HepG2 (cell line): Measurements from ENCODE around the gene ARID1A.

ENCODE experiments used
- CREB1 ChIP-seq, 2 experiments: fragments of 450-650 bp in 1 of 2; IDR thresholded peaks; 2 replicates each; pipeline ENCODE4 v1.6.1; 2016 to 2017; ENCODE audit warnings: control low read depth in 1 of 2, mild to moderate bottlenecking in 1 of 2, missing compliant biosample characterization in 1 of 2, missing genetic modification characterization in 1 of 2
- CTCF ChIP-seq: sonication (generic); formaldehyde crosslinking; IDR thresholded peaks from 2 replicates; pipeline ENCODE4 v1.5.0; 2020; ENCODE audit warnings: mild to moderate bottlenecking, missing genetic modification reagents, moderate library complexity
- JUNB ChIP-seq: sonication (generic); formaldehyde crosslinking; IDR thresholded peaks from 2 replicates; pipeline ENCODE4 v1.8.0; 2022; ENCODE audit warnings: missing genetic modification reagents, mild to moderate bottlenecking, borderline replicate concordance
- LRRFIP1 ChIP-seq: sonication (generic); formaldehyde crosslinking; conservative IDR thresholded peaks from 2 replicates; pipeline ENCODE4 v1.4.0; 2020; ENCODE audit warnings: missing genetic modification reagents
- NR2C2 ChIP-seq: sonication (generic); formaldehyde crosslinking; IDR thresholded peaks from 2 replicates; pipeline ENCODE4 v1.4.0; 2020; ENCODE audit warnings: missing genetic modification reagents, mild to moderate bottlenecking, moderate library complexity, borderline replicate concordance
- POLR2AphosphoS5 ChIP-seq: IDR thresholded peaks from 2 replicates; pipeline ENCODE4 v1.6.1; 2012; ENCODE audit warnings: low read depth, low read length
- PRDM10 ChIP-seq: sonication (generic); formaldehyde crosslinking; IDR thresholded peaks from 2 replicates; pipeline ENCODE4 v1.4.0; 2020; ENCODE audit warnings: low read depth, missing genetic modification reagents
- SOX13 ChIP-seq, 3 experiments: fragments of 450-650 bp in 1 of 3; sonication (generic) in 1 of 3; formaldehyde crosslinking in 1 of 3; IDR thresholded peaks in 2 of 3; conservative IDR thresholded peaks in 1 of 3; 2 replicates each; pipeline versions ENCODE4 v1.5.0 to v1.6.1; 2016 to 2020; ENCODE audit warnings: antibody characterized with exemption in 1 of 3, mild to moderate bottlenecking in 1 of 3, missing compliant biosample characterization in 1 of 3, missing genetic modification reagents in 1 of 3, moderate library complexity in 1 of 3
- ZBTB44 ChIP-seq: sonication (generic); formaldehyde crosslinking; IDR thresholded peaks from 2 replicates; pipeline ENCODE4 v1.4.0; 2020; ENCODE audit warnings: missing genetic modification reagents
- ZBTB8A ChIP-seq: sonication (generic); formaldehyde crosslinking; IDR thresholded peaks from 2 replicates; pipeline ENCODE4 v1.4.0; 2020; ENCODE audit warnings: mild to moderate bottlenecking, low read depth, missing genetic modification reagents, borderline replicate concordance
- ZMAT3 ChIP-seq: sonication (generic); formaldehyde crosslinking; conservative IDR thresholded peaks from 2 replicates; pipeline ENCODE4 v1.7.0; 2021; ENCODE audit warnings: missing genetic modification reagents
- ZNF609 ChIP-seq: sonication (generic); formaldehyde crosslinking; IDR thresholded peaks from 2 replicates; pipeline ENCODE4 v1.4.0; 2020; ENCODE audit warnings: mild to moderate bottlenecking, missing genetic modification reagents, borderline replicate concordance
- ZNF660 ChIP-seq: sonication (generic); formaldehyde crosslinking; IDR thresholded peaks from 2 replicates; pipeline ENCODE4 v1.5.1; 2020; ENCODE audit warnings: mild to moderate bottlenecking, low read depth, missing genetic modification reagents, borderline replicate concordance
- ZNF687 ChIP-seq: sonication (generic); formaldehyde crosslinking; IDR thresholded peaks from 2 replicates; pipeline ENCODE4 v1.5.1; 2020; ENCODE audit warnings: mild to moderate bottlenecking, missing genetic modification reagents, moderate library complexity

GRCh38 chr1:26705788-26706311 lies 10.0 kb downstream of the ARID1A start:
- TF ChIP-seq POLR2AphosphoS5, result no peak
- TF ChIP-seq LRRFIP1 (CRISPR knock-in tag), result no peak
- no peak for TF ChIP-seq ZNF687 (CRISPR knock-in tag)
- no peak for TF ChIP-seq CTCF (CRISPR knock-in tag)
- TF ChIP-seq ZBTB44, result no peak
- TF ChIP-seq ZMAT3 (CRISPR knock-in tag), result no peak
- no peak for TF ChIP-seq NR2C2 (CRISPR knock-in tag)
- no peak for TF ChIP-seq JUNB (CRISPR knock-in tag)
- no peak for TF ChIP-seq SOX13 (IDR thresholded peaks at IDR 0.05)
- TF ChIP-seq SOX13 (CRISPR knock-in tag; conservative IDR thresholded peaks at IDR 0.05 in 1 of 2, IDR thresholded peaks at IDR 0.05 in 1 of 2), result no peak
- TF ChIP-seq PRDM10, result no peak
- TF ChIP-seq ZNF609 (CRISPR knock-in tag), result no peak
- TF ChIP-seq ZNF660 (CRISPR knock-in tag), result no peak
- TF ChIP-seq CREB1 (IDR thresholded peaks at IDR 0.05), result no peak
- TF ChIP-seq CREB1 (CRISPR knock-in tag; IDR thresholded peaks at IDR 0.05), result no peak
- no peak for TF ChIP-seq ZBTB8A (CRISPR knock-in tag)
